ENCODE data around the gene ALG12. TPM values are rescaled to one million over a fixed set of nuclear protein-coding genes. Genes with fewer than 3 reads are reported as not detected.

The ALG12 gene
- total RNA-seq, result 14.0 and 17.3 TPM in 2 replicates

DNA sequence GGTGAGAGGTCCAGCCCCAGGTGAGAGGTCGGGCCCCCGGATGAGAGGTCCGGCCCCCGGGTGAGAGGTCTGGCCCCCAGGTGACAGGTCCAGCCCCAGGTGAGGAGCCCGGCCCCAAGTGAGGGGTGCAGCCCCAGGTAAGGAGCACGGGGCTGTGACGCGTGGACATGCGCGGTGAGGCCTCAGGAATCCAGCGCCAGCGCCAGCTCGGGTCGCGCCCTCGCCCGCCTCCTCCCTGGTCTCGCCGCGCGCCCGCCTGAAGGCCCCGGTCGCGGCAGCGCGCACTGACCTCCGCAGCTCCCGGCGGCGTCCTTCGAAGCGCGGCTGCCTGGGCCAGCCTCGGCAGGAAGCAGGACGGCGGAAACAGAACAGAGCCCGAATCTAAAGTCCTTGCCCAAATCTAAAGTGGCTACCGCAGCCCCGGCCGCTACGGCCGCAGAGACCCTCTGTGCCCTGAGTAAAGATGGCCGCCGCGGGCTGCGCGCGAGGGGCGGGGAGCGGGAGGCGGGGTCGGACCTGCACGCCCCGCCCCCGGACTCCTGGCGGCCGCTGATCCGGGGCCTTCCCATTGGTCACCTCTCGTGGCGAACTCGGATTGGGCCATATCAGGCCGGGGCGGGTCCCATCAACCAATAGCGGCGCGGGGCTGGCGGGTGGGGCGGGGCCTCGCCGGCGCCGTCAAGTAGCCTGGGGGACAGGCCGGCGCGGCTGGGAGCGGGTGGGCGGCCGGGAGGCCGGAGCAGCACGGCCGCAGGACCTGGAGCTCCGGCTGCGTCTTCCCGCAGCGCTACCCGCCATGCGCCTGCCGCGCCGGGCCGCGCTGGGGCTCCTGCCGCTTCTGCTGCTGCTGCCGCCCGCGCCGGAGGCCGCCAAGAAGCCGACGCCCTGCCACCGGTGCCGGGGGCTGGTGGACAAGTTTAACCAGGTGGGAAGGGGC is at the start of gene ALG12, which contains the start of gene CRELD2:
Gene ALG12 (minus strand): TSS at position 465 of the 937 bp plus-strand sequence. CDS start 4,673 bp downstream, outside the sequence.
Gene CRELD2 (plus strand): TSS at position 661 of the 937 bp plus-strand sequence. CDS start 136 bp downstream, at position 797.

DNA sequence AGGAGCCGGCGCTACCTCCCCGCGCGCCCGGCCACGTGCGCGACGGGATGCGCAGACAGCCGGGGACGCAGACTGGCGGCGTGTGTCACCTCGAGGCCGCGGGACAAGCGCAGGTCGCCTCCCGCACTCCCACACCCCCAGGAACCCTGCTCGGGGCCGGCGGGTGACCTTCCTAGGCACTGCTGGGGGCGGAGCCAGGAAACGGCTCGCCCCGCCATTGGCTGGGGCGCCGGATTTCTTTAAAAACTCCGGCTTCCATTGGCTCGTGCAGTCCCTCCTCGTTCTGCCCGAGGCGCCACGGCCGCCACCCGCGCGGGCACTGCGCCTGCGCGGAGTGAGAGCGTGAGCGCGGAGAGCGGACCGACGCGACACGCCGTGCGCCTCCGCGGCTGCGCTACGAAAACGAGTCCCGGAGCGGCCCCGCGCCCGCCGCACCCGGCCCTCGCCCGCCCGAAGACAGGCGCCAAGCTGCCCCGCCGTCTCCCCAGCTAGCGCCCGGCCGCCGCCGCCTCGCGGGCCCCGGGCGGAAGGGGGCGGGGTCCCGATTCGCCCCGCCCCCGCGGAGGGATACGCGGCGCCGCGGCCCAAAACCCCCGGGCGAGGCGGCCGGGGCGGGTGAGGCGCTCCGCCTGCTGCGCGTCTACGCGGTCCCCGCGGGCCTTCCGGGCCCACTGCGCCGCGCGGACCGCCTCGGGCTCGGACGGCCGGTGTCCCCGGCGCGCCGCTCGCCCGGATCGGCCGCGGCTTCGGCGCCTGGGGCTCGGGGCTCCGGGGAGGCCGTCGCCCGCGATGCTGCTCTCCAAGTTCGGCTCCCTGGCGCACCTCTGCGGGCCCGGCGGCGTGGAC is 42.1 kb upstream of the ALG12 start, which contains the start of gene PIM3:
Gene PIM3 (plus strand): TSS at position 614 of the 846 bp plus-strand sequence. CDS start 176 bp downstream, at position 790.

DNA sequence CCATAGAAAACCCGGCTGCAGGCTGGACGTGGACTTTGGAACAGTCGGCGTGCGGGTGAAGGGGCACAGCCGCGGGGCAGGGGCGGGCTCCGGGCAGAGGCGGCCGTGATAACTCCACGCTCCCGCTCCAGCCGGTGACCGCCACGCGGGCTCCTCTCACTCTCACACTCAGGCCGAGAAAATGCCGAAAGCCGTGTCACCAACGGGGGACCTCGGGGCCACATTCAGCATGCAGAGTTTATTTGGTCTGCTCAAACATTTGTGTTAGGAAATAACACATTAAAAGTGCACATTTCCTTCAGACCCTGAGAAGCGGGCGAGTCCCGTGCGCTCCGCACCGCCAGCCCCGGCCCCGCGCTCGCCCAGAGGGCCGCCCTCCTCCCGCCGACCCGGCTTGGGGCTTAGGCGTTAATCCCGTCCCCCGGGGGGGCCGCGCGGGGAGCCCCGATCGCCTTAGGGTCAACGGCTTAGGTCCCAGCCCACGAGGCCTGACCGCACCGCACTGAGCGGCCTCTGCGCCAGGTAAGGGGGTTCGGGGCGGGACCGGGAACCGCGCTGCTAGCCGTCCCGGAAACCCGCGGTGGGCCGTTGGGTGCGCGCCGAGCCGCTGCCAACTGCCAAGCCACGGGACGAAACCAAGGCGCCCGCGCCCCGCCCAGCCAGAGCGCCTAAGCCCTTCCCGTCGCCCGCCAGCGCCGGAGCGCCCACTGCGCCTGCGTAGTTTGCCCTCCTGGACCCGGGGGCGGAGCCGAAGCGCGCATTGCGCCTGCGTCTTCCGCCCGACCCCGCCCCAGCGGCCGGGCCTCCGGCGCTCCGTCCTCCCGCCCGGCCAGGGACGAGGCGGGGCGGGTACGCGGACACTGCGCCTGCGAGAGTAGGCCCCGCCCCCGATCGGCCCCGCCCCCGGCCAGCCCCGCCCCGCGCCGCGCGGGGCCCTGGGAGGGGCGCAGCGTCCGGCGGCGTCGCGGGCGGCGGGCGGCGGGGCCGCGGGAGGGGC is 65.0 kb downstream of the ALG12 start, which contains the start of gene ZBED4:
Gene ZBED4 (plus strand): TSS at position 947 of the 997 bp plus-strand sequence. CDS start 29,819 bp downstream, outside the sequence.

Other genes starting within 250 kb of the ALG12 start
- gene BRD1, start 90.6 kb downstream of the ALG12 start, total RNA-seq, result 19.8 and 26.2 TPM in 2 replicates
- 17.3 and 18.1 TPM in 2 replicates for gene ZBED4, start 64.6 kb downstream of the ALG12 start, total RNA-seq
- gene CRELD2, start 196 bp upstream of the ALG12 start, total RNA-seq, result 24.1 and 47.0 TPM in 2 replicates
- 111 and 113 TPM in 2 replicates for gene PIM3, start 42.3 kb upstream of the ALG12 start, total RNA-seq
- not detected in 2 replicates for gene IL17REL, start 94.3 kb upstream of the ALG12 start, total RNA-seq
- not detected in 2 replicates for gene TTLL8, start 139.9 kb upstream of the ALG12 start, total RNA-seq
- gene MLC1, start 167.0 kb upstream of the ALG12 start, total RNA-seq, result under 0.01 and 0.72 TPM in 2 replicates
- gene MOV10L1, start 171.6 kb upstream of the ALG12 start, total RNA-seq, result 0.48 and 0.64 TPM in 2 replicates

Measured in tracheal epithelial cell (primary cell).